Activated T-cell treated with anti-CD3 and anti-CD28 coated beads, Interleukin-2, amount 50 U/mL, for 1 hour (primary cell): ENCODE data around the gene TMEM192.
"Not testable (repeated sequence)": the region's sequence is repeated elsewhere in the genome, so short reads cannot be mapped to it uniquely, and the experiment has no call there.

Experiments used
- DNase-seq: peaks from one replicate; pipeline ENCODE4 v3.0.0-alpha.2; 2020

Gene TMEM192

GRCh38 chr4:165088366-165088765 lies 24.3 kb downstream of the TMEM192 start:
- DNase-seq, result no peak

GRCh38 chr4:165085946-165086345 lies 26.7 kb downstream of the TMEM192 start:
- no peak for DNase-seq

GRCh38 chr4:165084787-165085186 lies 27.9 kb downstream of the TMEM192 start:
- DNase-seq, result not testable (repeated sequence)

- no peak for DNase-seq
Observed at GRCh38 chr4:165079476-165079875, 33.2 kb downstream of the TMEM192 start.

- no peak for DNase-seq
Observed at GRCh38 chr4:165077034-165077578, 35.6 kb downstream of the TMEM192 start.

- not testable (repeated sequence) for DNase-seq
Observed at GRCh38 chr4:165073346-165073745, 39.3 kb downstream of the TMEM192 start.

- DNase-seq, result no peak
Observed at GRCh38 chr4:165070560-165070959, 42.1 kb downstream of the TMEM192 start.

- no peak for DNase-seq
Observed at GRCh38 chr4:165060938-165061337, 51.7 kb downstream of the TMEM192 start.

GRCh38 chr4:165059386-165059785 lies 53.3 kb downstream of the TMEM192 start:
- DNase-seq, result no peak

GRCh38 chr4:165058666-165059065 lies 54.0 kb downstream of the TMEM192 start:
- DNase-seq, result no peak

GRCh38 chr4:165055601-165056000 lies 57.1 kb downstream of the TMEM192 start:
- DNase-seq, result no peak

GRCh38 chr4:165053645-165054044 lies 59.0 kb downstream of the TMEM192 start, which contains the start of gene TRIM75:
TRIM75 (plus strand) TSS chr4:165053866; CDS start chr4:165059148, 5,282 bp downstream.
- DNase-seq, result no peak

GRCh38 chr4:165052627-165053026 lies 60.0 kb downstream of the TMEM192 start:
- DNase-seq, result no peak

- DNase-seq, result no peak
Observed at GRCh38 chr4:165048170-165048569, 64.5 kb downstream of the TMEM192 start.

GRCh38 chr4:165031436-165032211 lies 81.0 kb downstream of the TMEM192 start, which contains the start of gene TRIM60:
TRIM60 (plus strand) TSS chr4:165031999; CDS start chr4:165040073, 8,074 bp downstream.
- DNase-seq, result no peak

- DNase-seq, result no peak
Observed at GRCh38 chr4:165027762-165028402, 84.8 kb downstream of the TMEM192 start.

- DNase-seq, result not testable (repeated sequence)
Observed at GRCh38 chr4:165025782-165026181, 86.9 kb downstream of the TMEM192 start.
